T-helper 9 cell (primary cell): ENCODE data around the gene PDCD1.
"Not testable (repeated sequence)": the region's sequence is repeated elsewhere in the genome, so short reads cannot be mapped to it uniquely, and the experiment has no call there.

Experiments
- DNase-seq: peaks from one replicate; pipeline ENCODE4 v3.0.0-alpha.2; 2020

Gene PDCD1

GRCh38 chr2:241812730-241813643 lies 45.7 kb downstream of the PDCD1 start:
- DNase-seq: no peak

- no peak for DNase-seq
Measured at GRCh38 chr2:241811952-241812729, 46.6 kb downstream of the PDCD1 start.

GRCh38 chr2:241811201-241811951 lies 47.3 kb downstream of the PDCD1 start:
- no peak for DNase-seq

- DNase-seq: no peak
Measured at GRCh38 chr2:241810307-241811200, 48.1 kb downstream of the PDCD1 start.

GRCh38 chr2:241809383-241810306 lies 49.0 kb downstream of the PDCD1 start:
- no peak for DNase-seq

- no peak for DNase-seq
Measured at GRCh38 chr2:241808721-241809382, 49.8 kb downstream of the PDCD1 start, which contains the start of gene NEU4. TSS of gene NEU4 (plus strand) at chr2:241809193. CDS start at chr2:241814485, 5,292 bp downstream.

- DNase-seq: no peak
Measured at GRCh38 chr2:241808051-241808720, 50.5 kb downstream of the PDCD1 start.

DNA sequence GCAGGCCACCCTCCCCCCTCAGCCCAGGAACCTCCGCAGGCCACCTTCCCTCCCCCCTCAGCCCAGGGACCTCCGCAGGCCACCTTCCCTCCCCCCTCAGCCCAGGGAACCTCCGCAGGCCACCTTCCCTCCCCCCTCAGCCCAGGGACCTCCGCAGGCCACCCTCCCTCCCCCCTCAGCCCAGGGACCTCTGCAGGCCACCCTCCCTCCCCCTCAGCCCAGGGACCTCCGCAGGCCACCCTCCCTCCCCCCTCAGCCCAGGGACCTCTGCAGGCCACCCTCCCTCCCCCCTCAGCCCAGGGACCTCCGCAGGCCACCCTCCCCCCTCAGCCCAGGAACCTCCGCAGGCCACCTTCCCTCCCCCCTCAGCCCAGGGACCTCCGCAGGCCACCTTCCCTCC lies 52.5 kb downstream of the PDCD1 start:
- DNase-seq: not testable (repeated sequence)

DNA sequence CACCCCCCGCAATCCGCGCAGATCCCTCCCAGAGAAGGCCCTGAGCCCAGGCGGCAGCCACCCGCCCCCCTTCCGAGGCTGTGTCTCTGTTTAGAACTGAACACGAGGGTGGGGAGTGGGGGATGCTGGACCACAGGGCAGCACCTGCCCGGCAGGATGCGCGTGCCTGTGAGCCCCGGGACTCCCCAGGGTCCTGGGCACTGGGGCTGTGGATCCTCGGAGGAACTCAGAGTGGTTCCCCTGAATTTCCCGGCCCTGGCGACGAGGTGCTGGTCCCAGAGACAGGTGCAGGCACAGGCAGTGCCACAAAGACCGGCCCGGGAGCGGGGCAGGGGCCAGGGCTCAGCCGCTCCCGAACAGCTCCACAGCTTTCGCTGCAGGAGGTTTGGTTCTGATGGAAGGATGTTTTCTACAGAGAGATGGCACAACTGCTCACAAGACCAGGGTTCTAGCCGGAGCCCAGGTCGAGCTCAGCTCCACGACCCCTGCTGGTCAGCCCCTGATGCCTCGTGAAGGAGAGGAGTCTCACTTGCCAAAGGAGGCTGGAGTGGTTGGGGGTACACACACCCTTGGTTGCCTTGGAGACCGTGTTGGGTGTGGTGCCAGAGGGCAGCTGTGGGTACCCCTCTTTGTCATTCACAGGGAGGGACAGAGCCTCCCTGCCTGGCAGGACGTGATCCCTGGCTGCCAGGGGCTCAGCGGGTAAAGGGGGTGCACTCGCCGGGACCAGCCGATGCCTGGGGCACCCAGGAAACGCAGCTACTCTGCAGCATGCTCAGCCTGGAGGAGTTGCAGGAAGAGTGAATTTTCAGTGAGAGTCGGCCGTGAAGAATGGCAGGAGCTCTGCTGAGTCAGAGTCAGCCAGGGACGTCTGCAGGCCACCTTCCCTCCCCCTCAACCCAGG lies 54.1 kb downstream of the PDCD1 start:
- DNase-seq: no peak

- DNase-seq: no peak
Measured at GRCh38 chr2:241803387-241804325, 55.0 kb downstream of the PDCD1 start.

- no peak for DNase-seq
Measured at GRCh38 chr2:241802421-241803318, 56.0 kb downstream of the PDCD1 start.

DNA sequence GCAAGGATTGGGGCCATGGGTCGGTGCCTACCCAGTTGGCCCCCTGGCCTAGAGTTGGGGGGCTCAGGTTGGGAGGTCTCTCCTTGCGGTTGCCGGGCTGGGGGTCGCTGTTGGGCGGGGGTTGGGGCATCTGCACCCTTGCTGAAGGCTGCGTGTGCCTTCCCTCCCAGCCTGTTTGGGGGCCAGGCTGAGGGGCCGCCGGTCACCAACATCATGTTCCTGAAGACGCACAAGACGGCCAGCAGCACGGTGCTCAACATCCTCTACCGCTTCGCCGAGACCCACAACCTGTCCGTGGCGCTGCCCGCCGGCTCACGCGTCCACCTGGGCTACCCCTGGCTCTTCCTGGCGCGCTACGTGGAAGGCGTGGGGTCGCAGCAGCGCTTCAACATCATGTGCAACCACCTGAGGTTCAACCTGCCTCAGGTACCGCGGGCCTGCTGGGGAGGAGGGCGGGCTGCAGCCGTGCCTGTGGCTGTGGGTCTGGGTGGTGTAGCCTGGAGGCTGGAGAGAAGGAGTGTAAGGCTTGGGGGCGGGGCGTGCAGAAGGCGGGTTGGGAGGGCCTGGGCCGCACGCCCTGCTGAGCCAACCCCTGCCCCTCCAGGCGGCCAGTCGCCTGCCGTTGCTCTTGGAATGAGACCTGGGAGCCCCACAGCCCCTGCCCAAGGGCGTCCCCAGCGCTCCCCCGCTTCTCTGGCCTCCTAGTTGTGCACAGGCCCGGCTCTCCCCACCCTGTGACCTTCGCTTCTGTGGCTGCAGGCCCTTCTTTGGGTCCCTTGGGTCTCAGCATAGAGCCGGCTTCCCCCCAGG lies 56.9 kb downstream of the PDCD1 start:
- no peak for DNase-seq

GRCh38 chr2:241800198-241800903 lies 58.3 kb downstream of the PDCD1 start:
- not testable (repeated sequence) for DNase-seq
